Germinal center (tissue), 1 donor: ENCODE data around the gene TUBGCP6.
A peak's percentile ranks its signal among the peaks of the same experiment; 100 is the strongest.

Experiments
- DNase-seq: peaks from one replicate; pipeline ENCODE4 v3.0.0; 2012; ENCODE audit warnings: mixed read lengths, low spot score

TUBGCP6 gene

GRCh38 chr22:50244420-50245213 is at the start of gene TUBGCP6:
TSS of gene TUBGCP6 (minus strand) at chr22:50245023. CDS start at chr22:50244459, 564 bp downstream.
- DNase-seq = peak; percentile 90

- no peak for DNase-seq
Observed at GRCh38 chr22:50294319-50294656, 49.5 kb upstream of the TUBGCP6 start.

- DNase-seq = peak; percentile 66
Observed at GRCh38 chr22:50293441-50294318, 48.9 kb upstream of the TUBGCP6 start.

- peak; percentile 76 for DNase-seq
Observed at GRCh38 chr22:50292643-50293440, 48.0 kb upstream of the TUBGCP6 start.

GRCh38 chr22:50289942-50290630 is 45.3 kb upstream of the TUBGCP6 start:
- DNase-seq = no peak

- no peak for DNase-seq
Observed at GRCh38 chr22:50289151-50289941, 44.5 kb upstream of the TUBGCP6 start.

- no peak for DNase-seq
Observed at GRCh38 chr22:50287731-50288130, 42.9 kb upstream of the TUBGCP6 start.

- DNase-seq = no peak
Observed at GRCh38 chr22:50286701-50287318, 42.0 kb upstream of the TUBGCP6 start.

GRCh38 chr22:50286275-50286674 is 41.5 kb upstream of the TUBGCP6 start:
- DNase-seq = no peak

GRCh38 chr22:50285568-50286229 is 40.9 kb upstream of the TUBGCP6 start:
- no peak for DNase-seq

- no peak for DNase-seq
Observed at GRCh38 chr22:50284479-50284878, 39.7 kb upstream of the TUBGCP6 start.

GRCh38 chr22:50283821-50284220 is 39.0 kb upstream of the TUBGCP6 start:
- DNase-seq = no peak

GRCh38 chr22:50282361-50283155 is 37.7 kb upstream of the TUBGCP6 start:
- no peak for DNase-seq

- no peak for DNase-seq
Observed at GRCh38 chr22:50281957-50282356, 37.1 kb upstream of the TUBGCP6 start.

GRCh38 chr22:50281384-50281760 is 36.5 kb upstream of the TUBGCP6 start:
- no peak for DNase-seq

- DNase-seq = no peak
Observed at GRCh38 chr22:50280708-50281383, 36.0 kb upstream of the TUBGCP6 start.

GRCh38 chr22:50280022-50280707 is 35.3 kb upstream of the TUBGCP6 start:
- no peak for DNase-seq
